Uterus (tissue), 2 donors: ENCODE data around the gene CAND1.

ENCODE experiments used
- CTCF ChIP-seq, 4 experiments: fragments of 200-600 bp in 2 of 4; fragments of 450-650 bp in 2 of 4; sonication (generic) in 2 of 4; IDR thresholded peaks; one replicate each; pipeline ENCODE4 v1.5.1; 2016 to 2019; ENCODE audit warnings: antibody characterized with exemption in 4 of 4, mild to moderate bottlenecking in 2 of 4, moderate library complexity in 1 of 4
- POLR2A ChIP-seq, 2 donors: fragments of 450-650 bp; IDR thresholded peaks; one replicate each; pipeline ENCODE4 v1.6.1; 2016; ENCODE audit warnings: antibody characterized with exemption in 2 of 2, mild to moderate bottlenecking in 1 of 2, moderate library complexity in 1 of 2

- TF ChIP-seq CTCF (IDR thresholded peaks at IDR 0.05) = no peak
- TF ChIP-seq POLR2A (IDR thresholded peaks at IDR 0.05) = no peak
Observed at GRCh38 chr12:67279637-67280036, 10.5 kb downstream of the CAND1 start.
